ENCODE results near the gene CDH12. TPM values are rescaled to one million over a fixed set of nuclear protein-coding genes. Genes with fewer than 3 reads are reported as not detected.

The CDH12 gene
- total and polyA plus RNA-seq, 2 donors (not counting 3 experiments of a cell fraction or from before 2014, with no cell fraction given), result 0.03 TPM; not detected in 1

DNA sequence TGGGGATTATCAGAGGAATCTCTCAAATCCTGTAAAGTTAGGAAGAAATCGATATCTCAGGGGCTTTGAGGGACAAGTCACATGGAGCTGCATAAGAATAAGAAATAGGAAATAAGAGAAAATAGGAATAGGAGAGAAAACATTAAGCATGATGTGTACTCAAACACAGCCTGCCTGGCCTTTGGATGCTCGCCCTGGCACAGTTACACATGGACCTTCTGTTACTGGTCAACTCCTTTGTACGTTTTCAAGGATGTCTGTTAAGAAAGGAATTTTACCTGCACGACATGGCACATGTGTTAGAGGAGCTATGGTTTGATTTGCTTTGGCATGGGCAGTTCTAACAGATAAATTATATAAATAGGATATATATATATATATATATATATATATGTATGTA is 321.2 kb downstream of the CDH12 start:
- H3K27ac ChIP-seq (ENCODE audit: insufficient read depth, low read depth, low read length), result no peak overlapping the region

More for the DNA sequence above, 321.2 kb downstream of the CDH12 start:
- dilution Hi-C loops (cut with MboI; ENCODE audit: extremely low pct_ligation_motif_present, low sequenced_read_pairs) (no loop called here), intact Hi-C loops (cut with micrococcal nuclease) (no loop called here)
- DNase-seq (ENCODE audit: low read depth, low spot score), result no peak
- Histone ChIP-seq H3K36me3 (ENCODE audit: control insufficient read depth in 2 of 2, extremely low read depth in 1 of 2, insufficient read depth in 2 of 2, low read length in 2 of 2) (no peaks in the 10 kb centered on the region), H3K4me1 (ENCODE audit: control insufficient read depth, extremely low read depth, insufficient read depth, low read length) (no peaks in the 10 kb centered on the region), H3K79me2 (ENCODE audit: control insufficient read depth, insufficient read depth, low read length) (no peaks in the 10 kb centered on the region), H2AFZ (ENCODE audit: low read depth, low read length) (no peak overlapping the region), H3K9ac (replicated peaks; ENCODE audit: extremely low read depth, insufficient read depth, low read length) (no peak overlapping the region), H3K4me3 (replicated peaks in 1 of 3; ENCODE audit: insufficient read depth in 1 of 3, low read depth in 1 of 3, low read length in 3 of 3) (no peak overlapping the region), H3K9me3 (replicated peaks; ENCODE audit: control insufficient read depth, insufficient read depth, low read length) (no peaks in the 10 kb centered on the region), H4K20me1 (replicated peaks; ENCODE audit: control insufficient read depth, extremely low read depth, insufficient read depth, low read length) (no peaks in the 10 kb centered on the region), H3K4me2 (ENCODE audit: insufficient read depth, low read length) (no peak overlapping the region), H3K9me1 (replicated peaks; ENCODE audit: control insufficient read depth, extremely low read depth, insufficient read depth, low read length) (no peaks in the 10 kb centered on the region), H3K27me3 (ENCODE audit: control insufficient read depth in 2 of 2, insufficient read depth in 2 of 2, low read length in 2 of 2) (no peaks in the 10 kb centered on the region)
- FAIRE-seq, result no peak
- no TSS peak for BruUV-seq (replicated peaks)
- TF ChIP-seq GATA2 (IDR thresholded peaks at IDR 0.05; ENCODE audit: insufficient read depth, insufficient read length, low read depth, low read length) (no peak), POLR2AphosphoS5 (IDR thresholded peaks at IDR 0.05; ENCODE audit: insufficient read depth, low read depth, low read length) (no peak), JUN (IDR thresholded peaks at IDR 0.05; ENCODE audit: borderline replicate concordance, insufficient read depth, insufficient read length, low read depth) (no peak), MYC (IDR thresholded peaks at IDR 0.05; ENCODE audit: low read depth, low read length) (no peak), FOS (IDR thresholded peaks at IDR 0.05; ENCODE audit: borderline replicate concordance, insufficient read depth, low read length) (no peak), EZH2 (IDR thresholded peaks at IDR 0.05; ENCODE audit: borderline replicate concordance, low read depth, low read length, severe bottlenecking) (no peak), POLR2A (IDR thresholded peaks at IDR 0.05; ENCODE audit: low read depth, low read length) (no peak)
- TF ChIP-seq, protein P1, sequence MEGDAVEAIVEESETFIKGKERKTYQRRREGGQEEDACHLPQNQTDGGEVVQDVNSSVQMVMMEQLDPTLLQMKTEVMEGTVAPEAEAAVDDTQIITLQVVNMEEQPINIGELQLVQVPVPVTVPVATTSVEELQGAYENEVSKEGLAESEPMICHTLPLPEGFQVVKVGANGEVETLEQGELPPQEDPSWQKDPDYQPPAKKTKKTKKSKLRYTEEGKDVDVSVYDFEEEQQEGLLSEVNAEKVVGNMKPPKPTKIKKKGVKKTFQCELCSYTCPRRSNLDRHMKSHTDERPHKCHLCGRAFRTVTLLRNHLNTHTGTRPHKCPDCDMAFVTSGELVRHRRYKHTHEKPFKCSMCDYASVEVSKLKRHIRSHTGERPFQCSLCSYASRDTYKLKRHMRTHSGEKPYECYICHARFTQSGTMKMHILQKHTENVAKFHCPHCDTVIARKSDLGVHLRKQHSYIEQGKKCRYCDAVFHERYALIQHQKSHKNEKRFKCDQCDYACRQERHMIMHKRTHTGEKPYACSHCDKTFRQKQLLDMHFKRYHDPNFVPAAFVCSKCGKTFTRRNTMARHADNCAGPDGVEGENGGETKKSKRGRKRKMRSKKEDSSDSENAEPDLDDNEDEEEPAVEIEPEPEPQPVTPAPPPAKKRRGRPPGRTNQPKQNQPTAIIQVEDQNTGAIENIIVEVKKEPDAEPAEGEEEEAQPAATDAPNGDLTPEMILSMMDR (IDR thresholded peaks at IDR 0.05; ENCODE audit: extremely low read depth in 1 of 2, insufficient read depth in 1 of 2, low read depth in 1 of 2, low read length in 2 of 2), result no peak
- TF ChIP-seq, protein P2, sequence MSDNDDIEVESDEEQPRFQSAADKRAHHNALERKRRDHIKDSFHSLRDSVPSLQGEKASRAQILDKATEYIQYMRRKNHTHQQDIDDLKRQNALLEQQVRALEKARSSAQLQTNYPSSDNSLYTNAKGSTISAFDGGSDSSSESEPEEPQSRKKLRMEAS (IDR thresholded peaks at IDR 0.05; ENCODE audit: insufficient read depth, insufficient read length), result no peak
- ChIA-PET CTCF (interaction anchor here (0.9 kb wide), 1 partner anchor 11 kb away, joined by 3 read pairs; no protein-coding TSS in a partner anchor), POLR2A (no interaction called here)

Measured in endothelial cell of umbilical vein (primary cell).